ENCODE data around the gene IGSF6.

The IGSF6 gene

GRCh38 chr16:21617607-21618006 is 34.8 kb downstream of the IGSF6 start:
- no peak overlapping the region for H3K4me3 ChIP-seq (replicated peaks; ENCODE audit: low read depth, low read length)
- TF ChIP-seq CTCF (IDR thresholded peaks at IDR 0.05; ENCODE audit: low read depth, low read length, missing control alignments): no peak
- DNase-seq (ENCODE audit: extremely low read depth, low read depth): no peak

- TF ChIP-seq CTCF (IDR thresholded peaks at IDR 0.05; ENCODE audit: low read depth, low read length, missing control alignments): peak; percentile 12
- H3K4me3 ChIP-seq (replicated peaks; ENCODE audit: low read depth, low read length): no peak overlapping the region
- no peak for DNase-seq (ENCODE audit: extremely low read depth, low read depth)
These were observed 37.5 kb downstream of the IGSF6 start for GRCh38 chr16:21614896-21615295.

- TF ChIP-seq CTCF (IDR thresholded peaks at IDR 0.05; ENCODE audit: low read depth, low read length, missing control alignments): no peak
- H3K4me3 ChIP-seq (replicated peaks; ENCODE audit: low read depth, low read length): no peak overlapping the region
- no peak for DNase-seq (ENCODE audit: extremely low read depth, low read depth)
These were observed 38.6 kb downstream of the IGSF6 start for GRCh38 chr16:21613781-21614180.

GRCh38 chr16:21613361-21613760 is 39.0 kb downstream of the IGSF6 start:
- no peak for DNase-seq (ENCODE audit: extremely low read depth, low read depth)
- H3K4me3 ChIP-seq (replicated peaks; ENCODE audit: low read depth, low read length): no peak overlapping the region
- no peak for TF ChIP-seq CTCF (IDR thresholded peaks at IDR 0.05; ENCODE audit: low read depth, low read length, missing control alignments)

GRCh38 chr16:21611556-21612384 is 40.6 kb downstream of the IGSF6 start:
- H3K4me3 ChIP-seq (replicated peaks; ENCODE audit: low read depth, low read length): no peak overlapping the region
- TF ChIP-seq CTCF (IDR thresholded peaks at IDR 0.05; ENCODE audit: low read depth, low read length, missing control alignments): no peak
- DNase-seq (ENCODE audit: extremely low read depth, low read depth): no peak

- DNase-seq (ENCODE audit: extremely low read depth, low read depth): no peak
- no peak for TF ChIP-seq CTCF (IDR thresholded peaks at IDR 0.05; ENCODE audit: low read depth, low read length, missing control alignments)
- H3K4me3 ChIP-seq (replicated peaks; ENCODE audit: low read depth, low read length): no peak overlapping the region
These were observed 41.2 kb downstream of the IGSF6 start for GRCh38 chr16:21611198-21611555.

- no peak for TF ChIP-seq CTCF (IDR thresholded peaks at IDR 0.05; ENCODE audit: low read depth, low read length, missing control alignments)
- no peak for DNase-seq (ENCODE audit: extremely low read depth, low read depth)
- no peak overlapping the region for H3K4me3 ChIP-seq (replicated peaks; ENCODE audit: low read depth, low read length)
These were observed 41.6 kb downstream of the IGSF6 start for GRCh38 chr16:21610766-21611165.
